GM03348 (cell line): ENCODE results near the gene GSC.
A peak's percentile ranks its signal among the peaks of the same experiment; 100 is the strongest.
"Not testable (repeated sequence)": the region's sequence is repeated elsewhere in the genome, so short reads cannot be mapped to it uniquely, and the experiment has no call there.

ENCODE experiments used
- DNase-seq: peaks from one replicate; pipeline ENCODE4 v3.0.0; 2012; ENCODE audit warnings: low spot score

Gene GSC

DNA sequence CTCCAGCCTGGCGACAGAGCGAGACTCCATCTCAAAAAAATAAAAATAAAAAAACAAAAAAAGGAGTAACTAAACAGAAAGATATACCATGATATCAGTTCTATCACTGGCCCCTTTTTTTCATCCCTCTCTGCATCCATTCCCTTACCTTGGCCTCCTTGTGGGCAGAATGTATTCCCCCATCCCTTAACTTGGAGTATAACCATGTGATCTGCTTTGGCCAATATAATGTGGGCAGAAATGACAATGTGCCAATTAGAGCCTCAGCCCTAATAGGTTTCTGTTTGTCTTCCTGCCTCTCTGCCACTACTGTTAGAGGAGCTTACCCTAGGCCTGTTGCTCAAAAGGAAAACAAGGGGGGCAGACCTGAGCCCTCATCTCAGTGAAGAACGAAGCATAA, 23.8 kb downstream of the GSC start:
- no peak for DNase-seq

DNA sequence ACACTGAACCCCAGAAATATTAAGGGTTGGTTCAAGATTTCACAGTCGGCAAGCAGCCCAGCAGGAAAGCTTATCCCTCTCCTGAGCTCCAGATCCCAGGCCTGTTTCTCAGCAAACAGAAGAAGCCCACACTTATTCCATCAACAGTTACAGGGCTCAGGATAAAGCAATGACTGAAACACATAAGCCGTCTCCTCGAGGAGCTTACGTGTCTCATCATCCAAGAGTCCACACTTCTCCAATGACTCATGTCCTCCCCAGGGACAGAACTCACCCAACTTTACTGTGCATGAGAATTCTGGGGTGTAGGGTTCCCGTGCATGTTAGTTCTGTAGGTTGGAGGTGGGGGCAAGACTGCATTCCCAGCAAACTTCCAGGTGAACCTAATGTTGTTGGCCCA, 31.2 kb downstream of the GSC start:
- DNase-seq = peak; percentile 30

DNA sequence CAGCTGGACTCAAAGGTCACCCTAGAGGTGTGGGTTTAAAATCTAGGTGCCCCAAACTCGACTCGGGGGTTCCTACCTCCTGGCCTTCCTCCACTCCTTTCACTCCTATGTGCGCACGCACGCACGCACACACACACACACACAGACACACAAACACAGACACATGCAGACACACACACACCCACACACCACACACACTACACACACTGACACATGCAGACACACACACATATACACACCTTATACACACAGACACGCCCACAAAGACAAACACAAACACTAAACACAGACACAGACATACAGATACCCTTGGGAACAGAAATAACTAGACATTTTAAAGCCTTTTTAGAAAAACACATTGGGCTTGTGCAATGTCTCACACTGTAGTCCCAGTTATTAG, 31.8 kb downstream of the GSC start:
- DNase-seq = no peak

DNA sequence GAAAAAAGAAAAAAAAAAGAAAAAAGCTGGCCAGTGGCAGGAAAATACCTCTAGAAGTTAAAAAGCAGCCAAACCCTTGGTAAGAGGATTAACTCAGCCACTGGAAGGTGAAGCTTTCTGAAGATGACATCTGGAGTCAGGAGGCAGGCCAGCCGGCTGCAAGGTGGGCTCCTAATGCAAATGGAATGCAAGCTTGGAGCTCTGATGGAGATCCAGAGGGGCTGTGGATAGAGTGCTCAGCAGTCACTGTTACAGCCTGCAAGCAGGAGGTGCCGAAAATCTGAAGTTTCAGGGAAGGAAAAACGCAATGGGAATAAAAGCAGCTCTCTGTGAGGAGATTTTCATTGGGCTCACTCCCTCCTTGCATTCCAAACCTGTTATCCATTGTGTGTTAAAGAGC, 41.0 kb downstream of the GSC start:
- no peak for DNase-seq

DNA sequence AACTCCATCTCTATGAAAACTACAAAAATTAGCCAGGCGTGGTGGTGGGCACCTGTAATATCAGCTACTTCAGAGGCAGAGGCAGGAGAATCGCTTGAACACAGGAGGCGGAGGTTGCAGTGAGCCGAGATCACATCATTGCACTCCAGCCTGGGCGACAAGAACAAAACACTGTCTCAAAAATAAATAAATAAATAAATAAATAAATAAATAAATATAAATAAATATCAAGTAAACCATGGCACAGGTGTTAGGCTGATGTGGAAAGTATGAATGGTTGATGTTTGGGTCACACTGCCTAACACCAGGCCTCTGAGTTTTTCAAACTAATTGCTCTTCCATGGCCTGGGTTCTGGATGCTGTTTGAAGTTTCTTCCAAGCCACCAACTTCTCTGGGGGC, 41.5 kb downstream of the GSC start:
- DNase-seq = not testable (repeated sequence)

DNA sequence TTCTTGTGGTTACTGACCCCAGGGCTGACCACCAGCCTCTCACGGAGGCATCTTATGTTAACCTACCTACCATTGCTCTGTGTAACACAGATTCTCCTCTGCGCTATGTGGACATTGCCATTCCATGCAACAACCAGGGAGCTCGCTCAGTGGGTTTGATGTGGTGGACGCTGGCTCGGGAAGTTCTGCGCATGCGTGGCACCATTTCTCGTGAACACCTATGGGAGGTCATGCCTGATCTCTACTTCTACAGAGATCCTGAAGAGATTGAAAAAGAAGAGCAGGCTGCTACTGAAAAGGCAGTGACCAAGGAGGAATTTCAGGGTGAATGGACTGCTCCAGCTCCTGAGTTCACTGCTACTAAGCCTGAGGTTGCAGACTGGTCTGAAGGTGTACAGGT, 43.3 kb downstream of the GSC start:
- DNase-seq = not testable (repeated sequence)

DNA sequence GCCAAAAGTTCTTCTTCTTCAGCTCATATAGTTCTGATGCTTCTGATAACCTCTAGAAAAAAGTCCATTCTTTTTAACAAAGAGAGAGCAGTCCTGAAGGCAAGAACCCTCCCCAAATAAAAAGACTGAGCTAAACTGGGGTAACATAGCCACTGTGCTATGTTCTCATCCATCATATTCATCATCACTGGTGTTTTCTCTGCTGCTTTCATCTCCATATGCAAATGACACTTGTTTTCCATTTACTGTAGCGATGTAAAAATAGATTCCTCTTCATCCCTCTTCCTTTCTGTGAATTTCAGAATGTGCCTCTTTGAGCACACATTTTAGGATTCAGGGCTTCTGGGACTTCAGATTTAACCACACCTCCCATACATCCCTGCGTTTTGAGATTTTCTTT, 44.9 kb downstream of the GSC start:
- DNase-seq = no peak

DNA sequence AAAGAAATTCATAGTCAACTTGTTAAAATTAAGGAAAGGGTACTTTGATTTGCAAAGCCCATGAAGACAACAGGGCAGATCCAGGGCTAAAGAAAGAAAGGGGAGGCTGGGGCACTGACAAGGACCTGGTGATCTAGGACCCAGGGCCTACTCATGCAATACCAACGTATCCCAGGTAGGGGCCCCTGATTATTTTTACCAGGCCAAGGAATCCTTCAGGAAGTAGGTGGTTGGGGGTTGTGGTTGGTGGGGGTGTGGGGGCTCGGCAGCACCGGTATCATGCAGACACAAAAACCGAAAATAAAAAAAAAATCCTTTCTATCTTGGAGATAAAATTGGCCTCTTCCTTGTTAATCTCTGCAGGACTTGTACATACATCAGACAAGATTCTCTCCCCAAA, 47.5 kb downstream of the GSC start:
- DNase-seq = no peak
